HEK293T (cell line): ENCODE results near the gene RASA4B.
"Not testable (repeated sequence)": the region's sequence is repeated elsewhere in the genome, so short reads cannot be mapped to it uniquely, and the experiment has no call there.

Source experiments
- BHLHE40 ChIP-seq: fragments of 450-650 bp; IDR thresholded peaks from 2 replicates; pipeline ENCODE4 v1.6.1; 2016; ENCODE audit warnings: mild to moderate bottlenecking, moderate library complexity, borderline replicate concordance
- CTBP1 ChIP-seq: fragments of 450-650 bp; IDR thresholded peaks from 2 replicates; pipeline ENCODE4 v1.6.1; 2016; ENCODE audit warnings: borderline replicate concordance
- FOXK2 ChIP-seq: fragments of 450-650 bp; IDR thresholded peaks from 2 replicates; pipeline ENCODE4 v1.6.1; 2016; ENCODE audit warnings: mild to moderate bottlenecking
- SP1 ChIP-seq: fragments of 450-650 bp; IDR thresholded peaks from 2 replicates; pipeline ENCODE4 v1.6.1; 2017
- ZNF384 ChIP-seq: fragments of 450-650 bp; IDR thresholded peaks from 2 replicates; pipeline ENCODE4 v1.6.1; 2016
- TF ChIP-seq, protein P1 (sequence below): fragments of 450-650 bp; IDR thresholded peaks from 2 replicates; pipeline ENCODE4 v1.6.1; 2016

DNA sequence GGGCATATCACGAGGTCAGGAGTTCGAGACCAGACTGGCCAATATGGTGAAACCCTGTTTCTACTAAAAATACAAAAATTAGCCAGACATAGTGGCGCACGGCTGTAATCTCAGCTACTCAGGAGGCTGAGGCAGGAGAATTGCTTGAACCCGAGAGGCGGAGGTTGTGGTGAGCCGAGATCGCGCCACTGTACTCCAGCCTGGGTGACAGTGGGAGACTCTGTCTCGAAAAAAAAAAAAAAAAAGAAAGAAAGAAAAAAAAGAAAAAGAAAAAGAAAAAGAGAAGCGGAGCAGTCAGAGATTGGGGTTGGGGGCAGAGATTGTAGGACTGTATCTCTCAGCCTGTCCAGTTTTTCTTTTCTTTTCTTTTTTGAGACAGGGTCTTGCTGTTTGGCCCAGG is 25.2 kb upstream of the RASA4B start:
- TF ChIP-seq, protein P1, sequence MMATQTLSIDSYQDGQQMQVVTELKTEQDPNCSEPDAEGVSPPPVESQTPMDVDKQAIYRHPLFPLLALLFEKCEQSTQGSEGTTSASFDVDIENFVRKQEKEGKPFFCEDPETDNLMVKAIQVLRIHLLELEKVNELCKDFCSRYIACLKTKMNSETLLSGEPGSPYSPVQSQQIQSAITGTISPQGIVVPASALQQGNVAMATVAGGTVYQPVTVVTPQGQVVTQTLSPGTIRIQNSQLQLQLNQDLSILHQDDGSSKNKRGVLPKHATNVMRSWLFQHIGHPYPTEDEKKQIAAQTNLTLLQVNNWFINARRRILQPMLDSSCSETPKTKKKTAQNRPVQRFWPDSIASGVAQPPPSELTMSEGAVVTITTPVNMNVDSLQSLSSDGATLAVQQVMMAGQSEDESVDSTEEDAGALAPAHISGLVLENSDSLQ, result not testable (repeated sequence)
- TF ChIP-seq FOXK2, ZNF384, CTBP1, SP1, BHLHE40: not testable (repeated sequence)
